B cell (primary cell): Measurements from ENCODE around the gene GAD2. TPM values are rescaled to one million over a fixed set of nuclear protein-coding genes. Genes with fewer than 3 reads are reported as not detected.

Experiments used
- ATAC-seq: fragments of 200-7000 bp; cut with Tn5 transposase; one replicate; pipeline ENCODE4 v1.10.0; 2021; ENCODE audit warnings: low read depth, mild to moderate bottlenecking, moderate number of reproducible peaks, moderate library complexity
- CTCF ChIA-PET: fragments of 350-600 bp; sonication (Branson Sonifier 250); formaldehyde crosslinking; loops from one replicate; lab custom pipeline; 2021; ENCODE audit warnings: antibody characterized with exemption, inconsistent platforms; lab: Charles Lee
- POLR2A ChIA-PET: fragments of 350-600 bp; sonication (Branson Sonifier 250); formaldehyde crosslinking; loops from one replicate; lab custom pipeline; 2021; ENCODE audit warnings: antibody characterized with exemption; lab: Charles Lee
- DNase-seq: peaks from one replicate; pipeline ENCODE4 v3.0.0; 2013
- H2AFZ ChIP-seq: 2 replicates; pipeline ENCODE4 v1.6.1; 2012; ENCODE audit warnings: mild to moderate bottlenecking, low read depth, low read length; ENCODE audit not compliant: insufficient read depth, poor library complexity, severe bottlenecking
- H3K27ac ChIP-seq, 2 donors: 1 replicate in 1 of 2; 2 replicates in 1 of 2; pipeline ENCODE4 v1.5.1; 2012 to 2013; ENCODE audit warnings: low read length in 2 of 2, mild to moderate bottlenecking in 2 of 2, moderate library complexity in 1 of 2
- H3K27me3 ChIP-seq, 4 experiments: fragments of 200-600 bp in 1 of 4; sonication (generic) in 1 of 4; replicated peaks in 1 of 4; 1 replicate in 2 of 4; 2 replicates in 2 of 4; pipeline versions ENCODE4 v1.6.1 to v1.7.0; 2013 to 2016; ENCODE audit warnings: low read length in 3 of 4, mild to moderate bottlenecking in 2 of 4, mixed read lengths in 1 of 4, moderate library complexity in 1 of 4; ENCODE audit not compliant: insufficient read depth in 4 of 4, control insufficient read depth in 3 of 4; ENCODE audit errors: control extremely low read depth in 1 of 4
- H3K36me3 ChIP-seq, 2 experiments: replicated peaks in 1 of 2; 1 replicate in 1 of 2; 2 replicates in 1 of 2; pipeline versions ENCODE4 v1.6.1 to v1.7.1; 2013; ENCODE audit warnings: low read length in 1 of 2; ENCODE audit not compliant: insufficient read depth in 2 of 2, control insufficient read depth in 1 of 2; ENCODE audit errors: control extremely low read depth in 1 of 2, extremely low read depth in 1 of 2
- H3K4me1 ChIP-seq, 2 donors: fragments of 200-600 bp in 1 of 2; sonication (generic) in 1 of 2; 1 replicate in 1 of 2; 2 replicates in 1 of 2; pipeline versions ENCODE4 v1.5.1 to v1.6.1; 2013 to 2017; ENCODE audit warnings: low read length in 2 of 2; ENCODE audit not compliant: control insufficient read depth in 2 of 2, insufficient read depth in 2 of 2
- H3K4me2 ChIP-seq: replicated peaks from 2 replicates; pipeline ENCODE3; 2012; ENCODE audit warnings: mild to moderate bottlenecking, low read depth, low read length; ENCODE audit not compliant: poor library complexity, severe bottlenecking
- H3K4me3 ChIP-seq, 5 experiments: fragments of 200-600 bp in 1 of 5; sonication (generic) in 1 of 5; 1 replicate in 3 of 5; 2 replicates in 2 of 5; pipeline versions ENCODE4 v1.5.1 to v1.7.0; 2011 to 2016; ENCODE audit warnings: low read length in 4 of 5, mild to moderate bottlenecking in 4 of 5, low read depth in 2 of 5, control low read depth in 1 of 5, moderate library complexity in 1 of 5; ENCODE audit not compliant: insufficient read depth in 1 of 5; ENCODE audit errors: control extremely low read depth in 1 of 5, extremely low read depth in 1 of 5
- H3K79me2 ChIP-seq: fragments of 200-600 bp; sonication (generic); one replicate; pipeline ENCODE4 v1.6.0; 2016; ENCODE audit warnings: low read length; ENCODE audit not compliant: control insufficient read depth, insufficient read depth
- H3K9ac ChIP-seq: fragments of 200-600 bp; sonication (generic); 2 replicates; pipeline ENCODE4 v1.6.1; 2017; ENCODE audit warnings: mild to moderate bottlenecking, low read length, moderate library complexity
- H3K9me3 ChIP-seq, 3 donors: one replicate each; pipeline versions ENCODE4 v1.6.1 to v1.7.1; 2013; ENCODE audit warnings: low read length in 2 of 3; ENCODE audit not compliant: control insufficient read depth in 2 of 3, insufficient read depth in 1 of 3; ENCODE audit errors: control extremely low read depth in 1 of 3
- H4K20me1 ChIP-seq: 2 replicates; pipeline ENCODE4 v1.6.0; 2012; ENCODE audit warnings: mild to moderate bottlenecking, low read length; ENCODE audit not compliant: insufficient read depth, control insufficient read depth, poor library complexity, severe bottlenecking
- H3K27ac Mint-ChIP-seq: one replicate; pipeline ENCODE4 v1.8.0; 2021; ENCODE audit warnings: mixed read lengths
- H3K27me3 Mint-ChIP-seq: one replicate; pipeline ENCODE4 v1.8.0; 2021; ENCODE audit warnings: mixed read lengths
- H3K4me1 Mint-ChIP-seq: one replicate; pipeline ENCODE4 v1.8.0; 2021; ENCODE audit warnings: mixed read lengths
- H3K4me3 Mint-ChIP-seq: one replicate; pipeline ENCODE4 v1.8.0; 2021; ENCODE audit warnings: mixed read lengths
- H3K9me3 Mint-ChIP-seq: one replicate; pipeline ENCODE4 v1.8.0; 2022; ENCODE audit warnings: mixed read lengths; ENCODE audit not compliant: insufficient read depth
- EZH2 ChIP-seq: IDR thresholded peaks from 2 replicates; pipeline ENCODE4 v1.6.1; 2012; ENCODE audit warnings: borderline replicate concordance, low read depth, mild to moderate bottlenecking, moderate library complexity, low read length; ENCODE audit not compliant: insufficient read depth, poor library complexity, severe bottlenecking
- WGBS: methylation state at CpG from one replicate; pipeline ENCODE4 v1.1.5; 2013; ENCODE audit warnings: missing lambda C conversion rate; ENCODE audit not compliant: insufficient coverage; 5-methylcytosine and 5-hydroxymethylcytosine counted together
- intact Hi-C: fragments of 100-400 bp; cut with micrococcal nuclease; formaldehyde crosslinking; loops from one replicate; pipeline ENCODE4 v1.10.0; 2022
- polyA plus RNA-seq: library from polyadenylated mRNA; depleted of rRNA; stranded (reverse); fragments of >200 nt; gene quantifications from 2 replicates; pipeline ENCODE4 v1.2.3, GENCODE V29; 2012
- total RNA-seq, 2 donors: library from RNA; stranded (reverse); fragments of 120-200 nt in 1 of 2; gene quantifications; 1 replicate in 1 of 2; 2 replicates in 1 of 2; pipeline versions ENCODE4 v1.2.3 to v1.2.4, GENCODE V29; 2013 to 2022
- TF ChIP-seq, protein P1 (sequence below): fragments of 200-600 bp; IDR thresholded peaks from one replicate; pipeline ENCODE4 v1.8.0; 2022; ENCODE audit warnings: antibody characterized with exemption, mild to moderate bottlenecking

The GAD2 gene
- total and polyA plus RNA-seq, 2 donors (not counting 1 experiment from before 2014, with no cell fraction given): not detected

DNA sequence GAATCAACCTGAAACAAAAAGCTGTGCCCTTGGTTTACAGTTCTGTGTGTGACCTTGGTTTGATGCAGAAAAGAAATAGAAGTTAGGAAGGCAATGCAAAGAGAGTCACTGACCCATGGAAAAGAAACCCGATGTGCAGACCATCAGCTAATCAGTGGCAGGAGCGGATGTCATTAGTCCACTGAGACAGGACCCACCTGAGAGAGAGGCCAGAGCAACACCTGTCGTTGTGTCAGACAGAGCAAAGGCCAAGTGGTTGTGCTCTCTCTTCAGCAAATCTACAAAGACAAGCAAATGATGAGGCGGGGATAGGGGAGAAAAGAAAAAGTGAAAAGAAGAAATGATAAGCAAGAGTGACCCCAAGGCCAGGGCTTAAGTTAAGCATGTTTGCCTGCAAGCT lies 8.7 kb downstream of the GAD2 start:
- Mint-ChIP-seq H3K4me1 (no peaks in the 10 kb centered on the region), H3K4me3 (no peak overlapping the region), H3K9me3 (no peaks in the 10 kb centered on the region), H3K27me3 (peaks cover 78% of the 10 kb centered on the region), H3K27ac (no peak overlapping the region)
- no peak overlapping the region for H3K4me2 ChIP-seq
- no peaks in the 10 kb centered on the region for H3K9me3 ChIP-seq
- 76% methylated on average over 3 of the region's 4 CpGs for WGBS
- ATAC-seq: no peak
- no peaks in the 10 kb centered on the region for H3K36me3 ChIP-seq
- H3K4me1 ChIP-seq: no peaks in the 10 kb centered on the region
- no peaks in the 10 kb centered on the region for H4K20me1 ChIP-seq
- no peaks in the 10 kb centered on the region for H3K79me2 ChIP-seq
- ChIA-PET POLR2A (no interaction called here), CTCF (no interaction called here)
- TF ChIP-seq EZH2: no peak
- TF ChIP-seq, protein P1, sequence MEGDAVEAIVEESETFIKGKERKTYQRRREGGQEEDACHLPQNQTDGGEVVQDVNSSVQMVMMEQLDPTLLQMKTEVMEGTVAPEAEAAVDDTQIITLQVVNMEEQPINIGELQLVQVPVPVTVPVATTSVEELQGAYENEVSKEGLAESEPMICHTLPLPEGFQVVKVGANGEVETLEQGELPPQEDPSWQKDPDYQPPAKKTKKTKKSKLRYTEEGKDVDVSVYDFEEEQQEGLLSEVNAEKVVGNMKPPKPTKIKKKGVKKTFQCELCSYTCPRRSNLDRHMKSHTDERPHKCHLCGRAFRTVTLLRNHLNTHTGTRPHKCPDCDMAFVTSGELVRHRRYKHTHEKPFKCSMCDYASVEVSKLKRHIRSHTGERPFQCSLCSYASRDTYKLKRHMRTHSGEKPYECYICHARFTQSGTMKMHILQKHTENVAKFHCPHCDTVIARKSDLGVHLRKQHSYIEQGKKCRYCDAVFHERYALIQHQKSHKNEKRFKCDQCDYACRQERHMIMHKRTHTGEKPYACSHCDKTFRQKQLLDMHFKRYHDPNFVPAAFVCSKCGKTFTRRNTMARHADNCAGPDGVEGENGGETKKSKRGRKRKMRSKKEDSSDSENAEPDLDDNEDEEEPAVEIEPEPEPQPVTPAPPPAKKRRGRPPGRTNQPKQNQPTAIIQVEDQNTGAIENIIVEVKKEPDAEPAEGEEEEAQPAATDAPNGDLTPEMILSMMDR: no peak
- H3K27me3 ChIP-seq: peaks cover 0 to 34% (median 20%) of the 10 kb centered on the region in 4 experiments
- H3K27ac ChIP-seq: no peak overlapping the region
- H3K4me3 ChIP-seq: no peak overlapping the region
- DNase-seq: no peak
- no peak overlapping the region for H2AFZ ChIP-seq
- no peak overlapping the region for H3K9ac ChIP-seq
- intact Hi-C loops: no loop called here

DNA sequence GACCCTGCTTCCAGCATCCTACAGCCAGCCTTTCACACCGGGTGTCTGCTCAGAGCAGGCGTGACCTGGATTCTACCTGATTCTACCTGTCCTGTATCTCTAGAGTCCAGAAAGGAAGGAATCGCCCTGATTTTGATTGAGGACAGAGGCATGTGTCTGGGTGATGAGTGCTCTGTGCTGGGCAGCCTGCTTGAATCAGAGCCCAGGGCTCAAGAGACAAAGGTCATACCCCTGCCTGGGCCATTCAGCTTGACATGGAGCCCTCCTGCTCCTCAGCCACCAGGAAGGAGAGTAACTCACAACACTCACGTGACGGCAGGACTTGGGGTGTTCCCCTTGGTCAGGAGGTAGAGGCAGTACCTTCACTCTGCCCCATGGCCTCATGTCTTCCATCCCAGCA lies 11.2 kb downstream of the GAD2 start:
- Histone ChIP-seq H3K9me3 (no peaks in the 10 kb centered on the region), H3K36me3 (no peaks in the 10 kb centered on the region), H3K27ac (no peak overlapping the region), H3K4me1 (no peaks in the 10 kb centered on the region), H3K4me2 (no peak overlapping the region), H3K9ac (no peak overlapping the region), H3K79me2 (no peaks in the 10 kb centered on the region), H3K27me3 (peaks cover 0 to 19% (median 7%) of the 10 kb centered on the region in 4 experiments), H2AFZ (no peak overlapping the region), H4K20me1 (no peaks in the 10 kb centered on the region), H3K4me3 (no peak overlapping the region)
- H3K27ac Mint-ChIP-seq: no peak overlapping the region
- no peak for DNase-seq
- peaks cover 65% of the 10 kb centered on the region for H3K27me3 Mint-ChIP-seq
- no peaks in the 10 kb centered on the region for H3K9me3 Mint-ChIP-seq
- TF ChIP-seq, protein P1: no peak
- no peak for TF ChIP-seq EZH2
- no peak overlapping the region for H3K4me3 Mint-ChIP-seq
- CTCF ChIA-PET: no interaction called here
- WGBS: 81% methylated on average over 5 of the region's 5 CpGs
- no peaks in the 10 kb centered on the region for H3K4me1 Mint-ChIP-seq
- ATAC-seq: no peak
- POLR2A ChIA-PET: no interaction called here
- intact Hi-C loops: no loop called here
